T-helper 22 cell (primary cell): ENCODE results near the gene FGF10.

Source experiments
- DNase-seq: peaks from one replicate; pipeline ENCODE4 v3.0.0-alpha.2; 2020; ENCODE audit warnings: low read depth

FGF10 gene

GRCh38 chr5:44389090-44389822, at the start of gene FGF10:
TSS of gene FGF10 (minus strand) at chr5:44389420. CDS start at chr5:44388682, 738 bp downstream.
- no peak for DNase-seq

GRCh38 chr5:44426944-44427343, 37.7 kb upstream of the FGF10 start:
- no peak for DNase-seq

GRCh38 chr5:44412286-44412685, 23.1 kb upstream of the FGF10 start:
- DNase-seq = no peak

- DNase-seq = no peak
Measured at GRCh38 chr5:44402084-44402483, 12.9 kb upstream of the FGF10 start.

- DNase-seq = no peak
Measured at GRCh38 chr5:44401611-44402010, 12.4 kb upstream of the FGF10 start.

GRCh38 chr5:44398382-44398781, 9.2 kb upstream of the FGF10 start:
- no peak for DNase-seq

- DNase-seq = no peak
Measured at GRCh38 chr5:44396312-44396711, 7.1 kb upstream of the FGF10 start.

GRCh38 chr5:44390351-44390750, 1.1 kb upstream of the FGF10 start:
- no peak for DNase-seq

- DNase-seq = no peak
Measured at GRCh38 chr5:44389823-44390143, 563 bp upstream of the FGF10 start.

GRCh38 chr5:44388321-44389089, 715 bp downstream of the FGF10 start:
- DNase-seq = no peak

- no peak for DNase-seq
Measured at GRCh38 chr5:44387921-44388320, 1.3 kb downstream of the FGF10 start.

- no peak for DNase-seq
Measured at GRCh38 chr5:44387406-44387805, 1.8 kb downstream of the FGF10 start.

- no peak for DNase-seq
Measured at GRCh38 chr5:44385291-44385900, 3.8 kb downstream of the FGF10 start.

GRCh38 chr5:44384816-44385215, 4.4 kb downstream of the FGF10 start:
- DNase-seq = no peak

GRCh38 chr5:44382894-44383293, 6.3 kb downstream of the FGF10 start:
- no peak for DNase-seq

GRCh38 chr5:44377057-44377456, 12.2 kb downstream of the FGF10 start:
- no peak for DNase-seq

- DNase-seq = no peak
Measured at GRCh38 chr5:44372028-44372427, 17.2 kb downstream of the FGF10 start.

- DNase-seq = no peak
Measured at GRCh38 chr5:44367203-44367602, 22.0 kb downstream of the FGF10 start.

GRCh38 chr5:44365345-44365744, 23.9 kb downstream of the FGF10 start:
- no peak for DNase-seq

- no peak for DNase-seq
Measured at GRCh38 chr5:44364097-44364496, 25.1 kb downstream of the FGF10 start.

- no peak for DNase-seq
Measured at GRCh38 chr5:44361342-44362001, 27.7 kb downstream of the FGF10 start.

- no peak for DNase-seq
Measured at GRCh38 chr5:44360919-44361318, 28.3 kb downstream of the FGF10 start.

- no peak for DNase-seq
Measured at GRCh38 chr5:44358421-44358820, 30.8 kb downstream of the FGF10 start.
